ENCODE measurements around the gene SH3TC1.

DNA sequence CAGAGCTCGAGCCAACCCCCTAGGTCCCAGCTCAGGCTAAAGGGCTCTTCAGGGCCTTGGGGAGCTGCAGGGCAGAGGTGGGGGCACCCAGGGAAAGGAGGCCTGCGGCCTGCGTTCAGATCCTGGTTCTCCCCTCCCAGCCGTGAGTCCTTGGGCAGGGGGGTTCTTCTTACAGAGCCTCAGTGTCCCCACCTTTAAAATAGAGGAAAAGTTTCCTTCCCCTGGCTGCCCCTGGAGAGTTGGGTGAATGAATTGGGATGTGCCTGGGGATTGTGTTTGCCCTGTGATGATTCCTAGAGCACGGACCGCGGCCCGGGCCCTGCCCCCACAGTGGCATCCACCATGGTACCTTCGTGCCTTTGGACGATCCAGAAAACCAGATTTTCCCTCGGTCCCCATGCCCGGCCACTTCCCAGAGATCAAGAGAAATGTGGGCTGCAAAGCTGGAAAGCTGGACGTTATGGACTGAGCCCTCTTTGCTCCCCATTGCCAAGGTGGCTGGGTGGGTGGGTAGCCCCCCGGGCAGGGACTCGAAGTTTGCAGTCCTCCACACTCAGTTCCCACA lies 81.9 kb downstream of the SH3TC1 start:
- no peak for TF ChIP-seq MAFK (conservative IDR thresholded peaks at IDR 0.05 in 1 of 2, IDR thresholded peaks at IDR 0.05 in 1 of 2; ENCODE audit: low read length in 2 of 2)
- TF ChIP-seq, protein P1, sequence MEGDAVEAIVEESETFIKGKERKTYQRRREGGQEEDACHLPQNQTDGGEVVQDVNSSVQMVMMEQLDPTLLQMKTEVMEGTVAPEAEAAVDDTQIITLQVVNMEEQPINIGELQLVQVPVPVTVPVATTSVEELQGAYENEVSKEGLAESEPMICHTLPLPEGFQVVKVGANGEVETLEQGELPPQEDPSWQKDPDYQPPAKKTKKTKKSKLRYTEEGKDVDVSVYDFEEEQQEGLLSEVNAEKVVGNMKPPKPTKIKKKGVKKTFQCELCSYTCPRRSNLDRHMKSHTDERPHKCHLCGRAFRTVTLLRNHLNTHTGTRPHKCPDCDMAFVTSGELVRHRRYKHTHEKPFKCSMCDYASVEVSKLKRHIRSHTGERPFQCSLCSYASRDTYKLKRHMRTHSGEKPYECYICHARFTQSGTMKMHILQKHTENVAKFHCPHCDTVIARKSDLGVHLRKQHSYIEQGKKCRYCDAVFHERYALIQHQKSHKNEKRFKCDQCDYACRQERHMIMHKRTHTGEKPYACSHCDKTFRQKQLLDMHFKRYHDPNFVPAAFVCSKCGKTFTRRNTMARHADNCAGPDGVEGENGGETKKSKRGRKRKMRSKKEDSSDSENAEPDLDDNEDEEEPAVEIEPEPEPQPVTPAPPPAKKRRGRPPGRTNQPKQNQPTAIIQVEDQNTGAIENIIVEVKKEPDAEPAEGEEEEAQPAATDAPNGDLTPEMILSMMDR (CRISPR knock-in tag; IDR thresholded peaks at IDR 0.05), result no peak
- TF ChIP-seq, protein P2, sequence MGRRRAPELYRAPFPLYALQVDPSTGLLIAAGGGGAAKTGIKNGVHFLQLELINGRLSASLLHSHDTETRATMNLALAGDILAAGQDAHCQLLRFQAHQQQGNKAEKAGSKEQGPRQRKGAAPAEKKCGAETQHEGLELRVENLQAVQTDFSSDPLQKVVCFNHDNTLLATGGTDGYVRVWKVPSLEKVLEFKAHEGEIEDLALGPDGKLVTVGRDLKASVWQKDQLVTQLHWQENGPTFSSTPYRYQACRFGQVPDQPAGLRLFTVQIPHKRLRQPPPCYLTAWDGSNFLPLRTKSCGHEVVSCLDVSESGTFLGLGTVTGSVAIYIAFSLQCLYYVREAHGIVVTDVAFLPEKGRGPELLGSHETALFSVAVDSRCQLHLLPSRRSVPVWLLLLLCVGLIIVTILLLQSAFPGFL (CRISPR knock-in tag; IDR thresholded peaks at IDR 0.05), result no peak
- TF ChIP-seq, protein P3, sequence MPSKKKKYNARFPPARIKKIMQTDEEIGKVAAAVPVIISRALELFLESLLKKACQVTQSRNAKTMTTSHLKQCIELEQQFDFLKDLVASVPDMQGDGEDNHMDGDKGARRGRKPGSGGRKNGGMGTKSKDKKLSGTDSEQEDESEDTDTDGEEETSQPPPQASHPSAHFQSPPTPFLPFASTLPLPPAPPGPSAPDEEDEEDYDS (CRISPR knock-in tag; IDR thresholded peaks at IDR 0.05), result no peak
- no peak for TF ChIP-seq NFYB (CRISPR knock-in tag; IDR thresholded peaks at IDR 0.05)
- TF ChIP-seq FOXC1 (CRISPR knock-in tag; IDR thresholded peaks at IDR 0.05; ENCODE audit: borderline replicate concordance), result no peak
- TF ChIP-seq, protein P4, sequence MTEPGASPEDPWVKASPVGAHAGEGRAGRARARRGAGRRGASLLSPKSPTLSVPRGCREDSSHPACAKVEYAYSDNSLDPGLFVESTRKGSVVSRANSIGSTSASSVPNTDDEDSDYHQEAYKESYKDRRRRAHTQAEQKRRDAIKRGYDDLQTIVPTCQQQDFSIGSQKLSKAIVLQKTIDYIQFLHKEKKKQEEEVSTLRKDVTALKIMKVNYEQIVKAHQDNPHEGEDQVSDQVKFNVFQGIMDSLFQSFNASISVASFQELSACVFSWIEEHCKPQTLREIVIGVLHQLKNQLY (CRISPR knock-in tag; IDR thresholded peaks at IDR 0.05), result no peak
- TF ChIP-seq, protein P5, sequence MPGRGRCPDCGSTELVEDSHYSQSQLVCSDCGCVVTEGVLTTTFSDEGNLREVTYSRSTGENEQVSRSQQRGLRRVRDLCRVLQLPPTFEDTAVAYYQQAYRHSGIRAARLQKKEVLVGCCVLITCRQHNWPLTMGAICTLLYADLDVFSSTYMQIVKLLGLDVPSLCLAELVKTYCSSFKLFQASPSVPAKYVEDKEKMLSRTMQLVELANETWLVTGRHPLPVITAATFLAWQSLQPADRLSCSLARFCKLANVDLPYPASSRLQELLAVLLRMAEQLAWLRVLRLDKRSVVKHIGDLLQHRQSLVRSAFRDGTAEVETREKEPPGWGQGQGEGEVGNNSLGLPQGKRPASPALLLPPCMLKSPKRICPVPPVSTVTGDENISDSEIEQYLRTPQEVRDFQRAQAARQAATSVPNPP (CRISPR knock-in tag; IDR thresholded peaks at IDR 0.05), result no peak
- TF ChIP-seq, protein P6, sequence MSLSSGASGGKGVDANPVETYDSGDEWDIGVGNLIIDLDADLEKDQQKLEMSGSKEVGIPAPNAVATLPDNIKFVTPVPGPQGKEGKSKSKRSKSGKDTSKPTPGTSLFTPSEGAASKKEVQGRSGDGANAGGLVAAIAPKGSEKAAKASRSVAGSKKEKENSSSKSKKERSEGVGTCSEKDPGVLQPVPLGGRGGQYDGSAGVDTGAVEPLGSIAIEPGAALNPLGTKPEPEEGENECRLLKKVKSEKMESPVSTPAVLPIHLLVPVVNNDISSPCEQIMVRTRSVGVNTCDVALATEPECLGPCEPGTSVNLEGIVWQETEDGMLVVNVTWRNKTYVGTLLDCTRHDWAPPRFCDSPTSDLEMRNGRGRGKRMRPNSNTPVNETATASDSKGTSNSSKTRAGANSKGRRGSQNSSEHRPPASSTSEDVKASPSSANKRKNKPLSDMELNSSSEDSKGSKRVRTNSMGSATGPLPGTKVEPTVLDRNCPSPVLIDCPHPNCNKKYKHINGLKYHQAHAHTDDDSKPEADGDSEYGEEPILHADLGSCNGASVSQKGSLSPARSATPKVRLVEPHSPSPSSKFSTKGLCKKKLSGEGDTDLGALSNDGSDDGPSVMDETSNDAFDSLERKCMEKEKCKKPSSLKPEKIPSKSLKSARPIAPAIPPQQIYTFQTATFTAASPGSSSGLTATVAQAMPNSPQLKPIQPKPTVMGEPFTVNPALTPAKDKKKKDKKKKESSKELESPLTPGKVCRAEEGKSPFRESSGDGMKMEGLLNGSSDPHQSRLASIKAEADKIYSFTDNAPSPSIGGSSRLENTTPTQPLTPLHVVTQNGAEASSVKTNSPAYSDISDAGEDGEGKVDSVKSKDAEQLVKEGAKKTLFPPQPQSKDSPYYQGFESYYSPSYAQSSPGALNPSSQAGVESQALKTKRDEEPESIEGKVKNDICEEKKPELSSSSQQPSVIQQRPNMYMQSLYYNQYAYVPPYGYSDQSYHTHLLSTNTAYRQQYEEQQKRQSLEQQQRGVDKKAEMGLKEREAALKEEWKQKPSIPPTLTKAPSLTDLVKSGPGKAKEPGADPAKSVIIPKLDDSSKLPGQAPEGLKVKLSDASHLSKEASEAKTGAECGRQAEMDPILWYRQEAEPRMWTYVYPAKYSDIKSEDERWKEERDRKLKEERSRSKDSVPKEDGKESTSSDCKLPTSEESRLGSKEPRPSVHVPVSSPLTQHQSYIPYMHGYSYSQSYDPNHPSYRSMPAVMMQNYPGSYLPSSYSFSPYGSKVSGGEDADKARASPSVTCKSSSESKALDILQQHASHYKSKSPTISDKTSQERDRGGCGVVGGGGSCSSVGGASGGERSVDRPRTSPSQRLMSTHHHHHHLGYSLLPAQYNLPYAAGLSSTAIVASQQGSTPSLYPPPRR (CRISPR knock-in tag; IDR thresholded peaks at IDR 0.05; ENCODE audit: borderline replicate concordance), result no peak
- no peak for TF ChIP-seq SYNCRIP (IDR thresholded peaks at IDR 0.05; ENCODE audit: insufficient read depth, low read depth, low read length)

Data from HepG2 (cell line).